GM12878 (cell line): ENCODE measurements around the gene MAP2K2. TPM values are rescaled to one million over a fixed set of nuclear protein-coding genes. Genes with fewer than 3 reads are reported as not detected.

Experiments
- CREM ChIP-seq: IDR thresholded peaks from 2 replicates; pipeline ENCODE4 v1.6.1; 2014; ENCODE audit warnings: antibody characterized with exemption, low read depth
- DPF2 ChIP-seq: fragments of 450-650 bp; IDR thresholded peaks from 2 replicates; pipeline ENCODE4 v1.6.1; 2017; ENCODE audit warnings: mild to moderate bottlenecking
- ETV6 ChIP-seq, 2 experiments: fragments of 450-650 bp in 1 of 2; IDR thresholded peaks in 1 of 2; conservative IDR thresholded peaks in 1 of 2; 2 replicates each; pipeline ENCODE4 v1.6.1; 2014; ENCODE audit warnings: antibody characterized with exemption in 1 of 2, borderline replicate concordance in 1 of 2, low read depth in 1 of 2, mild to moderate bottlenecking in 1 of 2, moderate library complexity in 1 of 2
- FOXM1 ChIP-seq: IDR thresholded peaks from 2 replicates; pipeline ENCODE4 v1.6.1; 2012; ENCODE audit warnings: low read depth, mild to moderate bottlenecking, inconsistent platforms, low read length, moderate library complexity
- HCFC1 ChIP-seq: fragments of 150-350 bp; IDR thresholded peaks from 2 replicates; pipeline ENCODE4 v1.6.1; 2014; ENCODE audit warnings: low read length
- IKZF2 ChIP-seq, 2 experiments: fragments of 450-650 bp; IDR thresholded peaks; 2 replicates each; pipeline ENCODE4 v1.6.1; 2017; ENCODE audit warnings: mild to moderate bottlenecking in 2 of 2, moderate library complexity in 2 of 2
- LARP7 ChIP-seq: fragments of 450-650 bp; IDR thresholded peaks from 2 replicates; pipeline ENCODE4 v1.6.1; 2017; ENCODE audit warnings: mild to moderate bottlenecking
- NFYB ChIP-seq: IDR thresholded peaks from 2 replicates; pipeline ENCODE4 v1.6.1; 2011; ENCODE audit warnings: low read depth, mild to moderate bottlenecking, low read length, improper control_type of control experiment, moderate library complexity; ENCODE audit not compliant: insufficient read depth
- NR2C1 ChIP-seq: fragments of 450-650 bp; IDR thresholded peaks from 2 replicates; pipeline ENCODE4 v1.6.1; 2017; ENCODE audit warnings: antibody characterized with exemption, mild to moderate bottlenecking, moderate library complexity
- POU2F2 ChIP-seq: IDR thresholded peaks from 3 replicates; pipeline ENCODE4 v1.6.1; 2011; ENCODE audit warnings: low read depth, mild to moderate bottlenecking, low read length, borderline replicate concordance
- RUNX3 ChIP-seq: IDR thresholded peaks from 2 replicates; pipeline ENCODE4 v1.6.1; 2012; ENCODE audit warnings: low read length, inconsistent platforms
- SMC3 ChIP-seq: IDR thresholded peaks from 2 replicates; pipeline ENCODE4 v1.6.1; 2011; ENCODE audit warnings: low read length, improper control_type of control experiment, borderline replicate concordance
- SPI1 ChIP-seq: IDR thresholded peaks from 2 replicates; pipeline ENCODE4 v1.6.1; 2011; ENCODE audit warnings: low read depth, mild to moderate bottlenecking, low read length, moderate library complexity, borderline replicate concordance; ENCODE audit not compliant: insufficient read depth
- TARDBP ChIP-seq: IDR thresholded peaks from 2 replicates; pipeline ENCODE4 v1.6.1; 2016; ENCODE audit warnings: borderline replicate concordance
- TCF12 ChIP-seq: IDR thresholded peaks from 2 replicates; pipeline ENCODE4 v1.6.1; 2011; ENCODE audit warnings: low read depth, mild to moderate bottlenecking, low read length
- TCF3 ChIP-seq: IDR thresholded peaks from 2 replicates; pipeline ENCODE4 v1.6.1; 2012; ENCODE audit warnings: low read depth, mild to moderate bottlenecking, low read length, borderline replicate concordance; ENCODE audit not compliant: insufficient read depth
- WRNIP1 ChIP-seq: IDR thresholded peaks from 2 replicates; pipeline ENCODE4 v1.6.1; 2011; ENCODE audit warnings: low read depth, low read length, improper control_type of control experiment, borderline replicate concordance
- YBX1 ChIP-seq: fragments of 450-650 bp; IDR thresholded peaks from 2 replicates; pipeline ENCODE4 v1.6.1; 2016; ENCODE audit warnings: antibody characterized with exemption
- YY1 ChIP-seq: IDR thresholded peaks from 2 replicates; pipeline ENCODE4 v1.6.1; 2011; ENCODE audit warnings: low read depth, mild to moderate bottlenecking, low read length
- polyA plus RNA-seq, 11 experiments: library from polyadenylated mRNA; depleted of rRNA in 4 of 11; unstranded in 6 of 11; stranded (reverse) in 5 of 11; fragments of >200 nt; fragmentation: Nextera tagmentation in 4 of 11; fragmentation: Illumina TruSeq in 1 of 11; extraction: Ambion mirVana in 4 of 11; extraction: Trizol in 1 of 11; gene quantifications; 1 replicate in 1 of 11; 2 replicates in 10 of 11; pipeline versions ENCODE4 v1.2.1 to v1.2.3, GENCODE V29; 2011 to 2016; ENCODE audit warnings: inconsistent platforms in 2 of 11, missing spikeins in 2 of 11, low read depth in 1 of 11
- total RNA-seq, 4 experiments: library from RNA; depleted of rRNA in 3 of 4; stranded (reverse); fragments of >200 nt in 3 of 4; fragmentation: Illumina TruSeq in 1 of 4; extraction: Trizol in 1 of 4; gene quantifications; 2 replicates each; pipeline versions ENCODE4 v1.2.1 to v1.2.3, GENCODE V29; 2013 to 2021
- TF ChIP-seq, protein P1 (sequence below): IDR thresholded peaks from 2 replicates; pipeline ENCODE4 v1.6.1; 2011; ENCODE audit warnings: mild to moderate bottlenecking, low read depth, low read length, moderate library complexity; ENCODE audit not compliant: insufficient replicate concordance
- TF ChIP-seq, protein P2 (sequence below): fragments of 150-350 bp; IDR thresholded peaks from 2 replicates; pipeline ENCODE4 v1.6.1; 2016; ENCODE audit warnings: low read depth, low read length
- TF ChIP-seq, protein P3 (sequence below): fragments of 450-650 bp; IDR thresholded peaks from 2 replicates; pipeline ENCODE4 v1.6.1; 2014; ENCODE audit warnings: mild to moderate bottlenecking

Gene MAP2K2
- total and polyA plus RNA-seq, 10 of the 15 experiments (the other 5 are each of a cell fraction or from before 2014, with no cell fraction given) = 1.00 to 210 (median 53.5) TPM

DNA sequence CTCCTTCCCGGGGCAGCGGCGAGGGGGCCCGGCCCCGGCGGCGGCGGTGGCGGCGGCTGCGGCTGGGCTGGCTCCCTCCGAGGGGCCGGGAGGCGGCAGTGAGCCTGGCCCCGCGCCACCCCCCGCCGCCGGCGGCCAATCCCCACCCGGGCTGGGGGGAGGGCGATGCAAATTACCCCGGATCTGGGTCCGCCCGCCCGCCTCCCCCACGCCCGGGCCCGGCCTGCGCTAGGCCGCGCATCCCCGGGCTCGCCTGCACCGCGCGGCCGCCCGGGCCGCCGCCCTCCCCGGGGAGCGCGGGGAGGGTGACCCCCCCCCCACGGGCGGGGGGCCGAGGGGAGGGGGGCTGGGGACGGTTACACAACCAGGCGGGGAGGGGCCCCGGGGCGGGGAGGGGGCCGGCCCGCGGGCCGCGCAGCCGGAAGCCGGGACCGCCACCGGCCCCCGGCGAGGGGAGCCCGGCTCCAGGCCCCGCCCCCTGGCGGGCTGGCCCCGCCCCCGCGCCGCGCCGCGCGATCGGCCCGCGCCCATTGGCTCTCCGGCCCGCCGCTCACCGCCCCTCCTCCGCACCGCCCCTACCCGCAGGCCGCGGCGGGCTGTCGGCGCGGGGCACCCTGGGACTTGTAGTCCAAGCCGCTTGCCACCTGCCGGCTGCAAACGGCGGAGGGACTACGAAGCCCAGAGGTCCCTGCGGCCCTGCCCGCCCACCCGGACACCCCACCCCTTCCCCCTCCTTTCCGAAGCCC lies 58.3 kb downstream of the MAP2K2 start (continued):
- TF ChIP-seq, protein P1, sequence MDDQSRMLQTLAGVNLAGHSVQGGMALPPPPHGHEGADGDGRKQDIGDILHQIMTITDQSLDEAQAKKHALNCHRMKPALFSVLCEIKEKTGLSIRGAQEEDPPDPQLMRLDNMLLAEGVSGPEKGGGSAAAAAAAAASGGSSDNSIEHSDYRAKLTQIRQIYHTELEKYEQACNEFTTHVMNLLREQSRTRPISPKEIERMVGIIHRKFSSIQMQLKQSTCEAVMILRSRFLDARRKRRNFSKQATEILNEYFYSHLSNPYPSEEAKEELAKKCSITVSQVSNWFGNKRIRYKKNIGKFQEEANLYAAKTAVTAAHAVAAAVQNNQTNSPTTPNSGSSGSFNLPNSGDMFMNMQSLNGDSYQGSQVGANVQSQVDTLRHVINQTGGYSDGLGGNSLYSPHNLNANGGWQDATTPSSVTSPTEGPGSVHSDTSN = peak; percentile 97
- TF ChIP-seq TCF12 (no peak), DPF2 (peak; percentile 74), TCF3 (0 out of 2 replicates have a peak, but pooled peaks have one; percentile 44), NR2C1 (peak; percentile 46; the same call in 1 of the 2 replicates), NFYB (peak; percentile 83; the same call in 1 of the 2 replicates), IKZF2 (IDR thresholded peaks at IDR 0.05) (no peak), RUNX3 (peak; percentile 36; the same call in 1 of the 2 replicates), ETV6 (conservative IDR thresholded peaks at IDR 0.05 in 1 of 2, IDR thresholded peaks at IDR 0.05 in 1 of 2; ENCODE audit: borderline replicate concordance in 1 of 2, low read depth in 1 of 2) (no peak), SPI1 (no peak), YBX1 (no peak), POU2F2 (peak; percentile 71; the same call in 1 of the 3 replicates), SMC3 (no peak), LARP7 (no peak), CREM (peak; percentile 71), HCFC1 (peak; percentile 92), FOXM1 (no peak), TARDBP (peak; percentile 73), YY1 (peak; percentile 20; the same call in 1 of the 2 replicates), WRNIP1 (no peak)
- TF ChIP-seq, protein P2, sequence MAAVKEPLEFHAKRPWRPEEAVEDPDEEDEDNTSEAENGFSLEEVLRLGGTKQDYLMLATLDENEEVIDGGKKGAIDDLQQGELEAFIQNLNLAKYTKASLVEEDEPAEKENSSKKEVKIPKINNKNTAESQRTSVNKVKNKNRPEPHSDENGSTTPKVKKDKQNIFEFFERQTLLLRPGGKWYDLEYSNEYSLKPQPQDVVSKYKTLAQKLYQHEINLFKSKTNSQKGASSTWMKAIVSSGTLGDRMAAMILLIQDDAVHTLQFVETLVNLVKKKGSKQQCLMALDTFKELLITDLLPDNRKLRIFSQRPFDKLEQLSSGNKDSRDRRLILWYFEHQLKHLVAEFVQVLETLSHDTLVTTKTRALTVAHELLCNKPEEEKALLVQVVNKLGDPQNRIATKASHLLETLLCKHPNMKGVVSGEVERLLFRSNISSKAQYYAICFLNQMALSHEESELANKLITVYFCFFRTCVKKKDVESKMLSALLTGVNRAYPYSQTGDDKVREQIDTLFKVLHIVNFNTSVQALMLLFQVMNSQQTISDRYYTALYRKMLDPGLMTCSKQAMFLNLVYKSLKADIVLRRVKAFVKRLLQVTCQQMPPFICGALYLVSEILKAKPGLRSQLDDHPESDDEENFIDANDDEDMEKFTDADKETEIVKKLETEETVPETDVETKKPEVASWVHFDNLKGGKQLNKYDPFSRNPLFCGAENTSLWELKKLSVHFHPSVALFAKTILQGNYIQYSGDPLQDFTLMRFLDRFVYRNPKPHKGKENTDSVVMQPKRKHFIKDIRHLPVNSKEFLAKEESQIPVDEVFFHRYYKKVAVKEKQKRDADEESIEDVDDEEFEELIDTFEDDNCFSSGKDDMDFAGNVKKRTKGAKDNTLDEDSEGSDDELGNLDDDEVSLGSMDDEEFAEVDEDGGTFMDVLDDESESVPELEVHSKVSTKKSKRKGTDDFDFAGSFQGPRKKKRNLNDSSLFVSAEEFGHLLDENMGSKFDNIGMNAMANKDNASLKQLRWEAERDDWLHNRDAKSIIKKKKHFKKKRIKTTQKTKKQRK = no peak
- TF ChIP-seq, protein P3, sequence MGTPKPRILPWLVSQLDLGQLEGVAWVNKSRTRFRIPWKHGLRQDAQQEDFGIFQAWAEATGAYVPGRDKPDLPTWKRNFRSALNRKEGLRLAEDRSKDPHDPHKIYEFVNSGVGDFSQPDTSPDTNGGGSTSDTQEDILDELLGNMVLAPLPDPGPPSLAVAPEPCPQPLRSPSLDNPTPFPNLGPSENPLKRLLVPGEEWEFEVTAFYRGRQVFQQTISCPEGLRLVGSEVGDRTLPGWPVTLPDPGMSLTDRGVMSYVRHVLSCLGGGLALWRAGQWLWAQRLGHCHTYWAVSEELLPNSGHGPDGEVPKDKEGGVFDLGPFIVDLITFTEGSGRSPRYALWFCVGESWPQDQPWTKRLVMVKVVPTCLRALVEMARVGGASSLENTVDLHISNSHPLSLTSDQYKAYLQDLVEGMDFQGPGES = 0 out of 2 replicates have a peak, but pooled peaks have one; percentile 54
